ENCODE results near the gene USP13. TPM values are rescaled to one million over a fixed set of nuclear protein-coding genes. Genes with fewer than 3 reads are reported as not detected.

USP13 gene
- total and polyA plus RNA-seq, 12 donors: 13.7 to 181 (median 142) TPM

DNA sequence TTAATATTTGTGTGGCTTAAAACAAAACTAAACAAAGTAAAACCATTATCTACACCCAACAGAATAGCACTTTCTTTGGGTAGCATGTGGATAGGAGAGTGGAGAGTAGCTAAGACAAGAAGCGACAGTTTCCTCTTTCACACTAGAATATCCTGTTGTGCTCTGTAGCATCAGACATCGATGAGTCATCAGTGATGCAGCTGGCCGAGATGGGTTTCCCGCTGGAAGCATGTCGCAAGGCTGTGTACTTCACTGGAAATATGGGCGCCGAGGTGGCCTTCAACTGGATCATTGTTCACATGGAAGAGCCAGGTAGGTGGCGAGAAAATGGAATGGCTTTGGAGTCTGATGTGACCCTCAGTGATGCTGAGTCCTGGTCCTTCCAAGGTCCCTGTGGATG, 108.1 kb downstream of the USP13 start:
- no peak for ATAC-seq
- H3K36me3 ChIP-seq: peaks cover 0 to 97% (median 41%) of the 10 kb centered on the region in 9 donors
- no peak overlapping the region for H3K4me3 ChIP-seq
- peaks cover 0 to 11% (median 0%) of the 10 kb centered on the region in 9 donors for H3K4me1 ChIP-seq
- DNase-seq: no peak
- H3K9me3 ChIP-seq: no peaks in the 10 kb centered on the region
- intact Hi-C loops (cut with DNase I): no loop called here
- TF ChIP-seq, protein P1, sequence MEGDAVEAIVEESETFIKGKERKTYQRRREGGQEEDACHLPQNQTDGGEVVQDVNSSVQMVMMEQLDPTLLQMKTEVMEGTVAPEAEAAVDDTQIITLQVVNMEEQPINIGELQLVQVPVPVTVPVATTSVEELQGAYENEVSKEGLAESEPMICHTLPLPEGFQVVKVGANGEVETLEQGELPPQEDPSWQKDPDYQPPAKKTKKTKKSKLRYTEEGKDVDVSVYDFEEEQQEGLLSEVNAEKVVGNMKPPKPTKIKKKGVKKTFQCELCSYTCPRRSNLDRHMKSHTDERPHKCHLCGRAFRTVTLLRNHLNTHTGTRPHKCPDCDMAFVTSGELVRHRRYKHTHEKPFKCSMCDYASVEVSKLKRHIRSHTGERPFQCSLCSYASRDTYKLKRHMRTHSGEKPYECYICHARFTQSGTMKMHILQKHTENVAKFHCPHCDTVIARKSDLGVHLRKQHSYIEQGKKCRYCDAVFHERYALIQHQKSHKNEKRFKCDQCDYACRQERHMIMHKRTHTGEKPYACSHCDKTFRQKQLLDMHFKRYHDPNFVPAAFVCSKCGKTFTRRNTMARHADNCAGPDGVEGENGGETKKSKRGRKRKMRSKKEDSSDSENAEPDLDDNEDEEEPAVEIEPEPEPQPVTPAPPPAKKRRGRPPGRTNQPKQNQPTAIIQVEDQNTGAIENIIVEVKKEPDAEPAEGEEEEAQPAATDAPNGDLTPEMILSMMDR (IDR thresholded peaks at IDR 0.05): no peak
- WGBS, 2 donors: 81 to 89% methylated on average over 8 of the region's 8 CpGs
- H3K27me3 ChIP-seq: no peaks in the 10 kb centered on the region
- no peak overlapping the region for H3K27ac ChIP-seq

DNA sequence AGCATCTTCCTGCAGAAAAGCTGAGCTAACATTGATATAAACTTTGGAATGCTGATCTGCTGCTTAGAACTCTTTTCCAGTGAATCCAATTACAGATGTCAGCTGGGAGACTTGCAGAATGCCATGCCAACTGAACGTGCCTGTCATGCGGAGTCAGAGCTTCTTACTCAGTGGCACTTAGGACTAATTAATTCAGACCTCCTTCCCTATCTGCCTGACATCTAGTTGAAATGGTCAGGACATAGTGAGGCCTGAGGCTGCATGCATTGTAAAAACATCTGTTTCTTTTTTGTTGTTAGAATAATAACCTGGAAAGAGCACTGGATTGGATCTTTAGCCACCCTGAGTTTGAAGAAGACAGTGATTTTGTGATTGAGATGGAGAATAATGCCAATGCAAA, 112.6 kb downstream of the USP13 start:
- intact Hi-C loops (cut with DNase I): loop anchor here in 1 of 10 donors (5.0 kb wide), 1 partner anchor 113 kb away; the partner anchor contains the start of gene USP13
- peak in 1 of 8 donors; percentile 23 for ATAC-seq
- Histone ChIP-seq H3K27me3 (no peaks in the 10 kb centered on the region), H3K9me3 (no peaks in the 10 kb centered on the region), H3K4me1 (peaks cover 0 to 11% (median 0%) of the 10 kb centered on the region in 9 donors), H3K27ac (no peak overlapping the region), H3K36me3 (peaks cover 0 to 89% (median 35%) of the 10 kb centered on the region in 9 donors), H3K4me3 (no peak overlapping the region)
- no peak for DNase-seq
- WGBS, 2 donors: 59 to 64% methylated on average over 2 of the region's 2 CpGs
- TF ChIP-seq, protein P1 (IDR thresholded peaks at IDR 0.05): no peak

GRCh38 chr3:179766416-179767133, 113.7 kb downstream of the USP13 start:
- Histone ChIP-seq H3K27ac (no peak overlapping the region), H3K4me3 (no peak overlapping the region), H3K27me3 (no peaks in the 10 kb centered on the region), H3K9me3 (no peaks in the 10 kb centered on the region), H3K36me3 (peaks cover 0 to 89% (median 33%) of the 10 kb centered on the region in 9 donors), H3K4me1 (peaks cover 0 to 11% (median 0%) of the 10 kb centered on the region in 9 donors)
- DNase-seq (no peak), ATAC-seq (peak in 5 of 8 donors; percentile 33 to 77 (median 66))
- WGBS, 2 donors: 61 to 66% methylated on average over 4 of the region's 4 CpGs
- intact Hi-C loops (cut with DNase I): loop anchor here in 1 of 10 donors (5.0 kb wide), 1 partner anchor 114 kb away; the partner anchor contains the start of gene USP13
- TF ChIP-seq, protein P1 (IDR thresholded peaks at IDR 0.05): no peak

GRCh38 chr3:179768080-179768479, 115.2 kb downstream of the USP13 start:
- WGBS, 2 donors: 54 to 55% methylated on average over 3 of the region's 3 CpGs
- Histone ChIP-seq H3K27me3 (no peaks in the 10 kb centered on the region), H3K36me3 (peaks cover 0 to 89% (median 28%) of the 10 kb centered on the region in 9 donors), H3K4me3 (no peak overlapping the region), H3K9me3 (no peaks in the 10 kb centered on the region), H3K27ac (no peak overlapping the region), H3K4me1 (peaks cover 0 to 11% (median 0%) of the 10 kb centered on the region in 9 donors)
- TF ChIP-seq, protein P1 (IDR thresholded peaks at IDR 0.05): peak in 7 of 9 donors; percentile 12 to 42 (median 26)
- ATAC-seq (no peak), DNase-seq (no peak)
- intact Hi-C loops (cut with DNase I): loop anchor here in 1 of 10 donors (5.0 kb wide), 1 partner anchor 116 kb away; the partner anchor contains the start of gene USP13
